22Rv1 (cell line): Measurements from ENCODE around the gene BAD.

ENCODE experiments used
- CTCF ChIP-seq: fragments of 450-650 bp; IDR thresholded peaks from 2 replicates; pipeline ENCODE4 v1.5.1; 2017; ENCODE audit warnings: mild to moderate bottlenecking
- ZFX ChIP-seq: fragments of 450-650 bp; IDR thresholded peaks from 2 replicates; pipeline ENCODE4 v1.6.1; 2017; ENCODE audit warnings: antibody characterized with exemption, borderline replicate concordance

- no peak for TF ChIP-seq CTCF
- no peak for TF ChIP-seq ZFX
Observed at GRCh38 chr11:64305075-64305690, 20.7 kb upstream of the BAD start, which contains the start of gene ESRRA.
